GM18508 (cell line): ENCODE measurements around the gene LEMD1.
"Not testable (repeated sequence)": the region's sequence is repeated elsewhere in the genome, so short reads cannot be mapped to it uniquely, and the experiment has no call there.

Source experiments
- ATAC-seq: cut with Tn5 transposase; IDR thresholded peaks from one replicate; pipeline ENCODE4 v1.9.1; 2021; ENCODE audit warnings: moderate number of reproducible peaks; ENCODE audit not compliant: insufficient read depth, unreplicated experiment

LEMD1 gene

DNA sequence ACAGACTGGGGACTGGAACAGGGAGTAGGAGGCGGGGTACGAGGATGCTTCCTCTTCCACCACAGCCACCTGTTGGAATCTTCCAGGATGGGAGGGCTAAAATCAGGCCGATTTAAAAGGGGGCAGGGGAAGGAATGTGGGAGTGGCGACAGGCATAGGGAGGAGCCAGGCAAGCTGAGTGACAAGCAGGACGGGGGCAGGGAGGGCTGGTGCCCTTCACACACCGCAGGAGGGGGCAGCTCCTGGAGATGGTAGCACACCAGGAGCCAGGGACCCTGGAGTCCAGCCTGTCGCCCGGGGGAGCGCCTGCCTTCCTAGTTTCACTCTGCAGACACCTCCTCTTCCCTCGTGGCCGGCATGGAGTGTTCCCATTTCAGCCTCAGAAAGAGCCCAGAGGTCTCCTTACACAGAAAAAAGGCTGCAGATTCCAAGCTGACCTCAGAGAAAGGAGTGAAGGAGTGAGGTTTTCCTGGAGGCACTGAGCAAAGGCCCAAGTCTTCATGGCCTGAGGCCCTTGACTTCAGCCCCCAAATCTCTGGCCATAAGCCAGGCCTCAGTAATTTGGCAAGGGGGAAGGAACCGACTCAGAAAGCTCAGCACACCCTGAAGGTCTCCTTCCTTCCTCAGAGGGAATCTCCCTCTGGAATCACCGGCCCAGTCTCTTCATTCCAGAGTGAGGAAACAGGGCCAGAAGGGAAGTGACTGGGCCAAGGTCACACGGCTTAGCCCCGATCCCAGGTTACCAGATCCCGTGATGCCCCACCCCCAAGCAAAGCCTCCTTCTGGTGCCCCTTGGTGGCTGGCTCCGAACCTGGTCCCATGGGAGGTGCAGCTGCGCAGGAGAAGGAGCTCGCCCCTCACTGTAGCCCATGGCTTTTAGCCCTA, 25.8 kb upstream of the LEMD1 start:
- no peak for ATAC-seq

DNA sequence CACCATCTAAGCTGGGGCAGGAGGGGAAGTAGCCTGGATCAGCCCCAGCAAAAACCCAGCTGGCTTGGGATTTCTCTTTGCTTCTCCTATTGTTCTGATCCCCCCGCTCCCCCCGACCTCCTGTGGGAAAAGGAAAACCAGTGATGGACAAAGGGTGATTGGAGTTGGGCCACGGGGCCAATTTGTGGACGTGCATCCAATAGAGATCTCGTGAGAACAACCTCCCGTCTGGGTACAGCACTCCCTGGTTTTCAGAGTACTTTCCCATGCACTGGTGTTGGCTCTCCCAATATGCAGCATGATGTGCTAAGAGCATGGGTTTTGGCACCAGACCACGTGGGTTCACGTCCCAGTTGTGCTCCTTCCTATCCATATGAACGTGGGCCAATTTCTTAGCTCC, 25.0 kb upstream of the LEMD1 start:
- ATAC-seq = no peak

DNA sequence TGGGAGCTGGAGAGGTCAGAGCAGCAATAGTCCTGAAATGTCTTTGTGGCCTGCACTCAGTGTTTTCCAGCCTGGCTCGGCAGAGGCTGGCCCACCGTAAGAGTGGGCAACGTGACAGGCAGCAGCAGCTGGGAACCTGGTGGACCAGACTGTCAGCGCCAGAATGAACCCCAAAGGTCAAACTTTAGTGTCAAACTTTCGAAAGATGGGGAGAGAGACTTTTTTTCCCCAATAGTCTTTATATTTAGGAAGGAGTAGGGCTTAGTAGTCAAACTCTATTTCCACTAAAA, 23.7 kb upstream of the LEMD1 start:
- no peak for ATAC-seq

DNA sequence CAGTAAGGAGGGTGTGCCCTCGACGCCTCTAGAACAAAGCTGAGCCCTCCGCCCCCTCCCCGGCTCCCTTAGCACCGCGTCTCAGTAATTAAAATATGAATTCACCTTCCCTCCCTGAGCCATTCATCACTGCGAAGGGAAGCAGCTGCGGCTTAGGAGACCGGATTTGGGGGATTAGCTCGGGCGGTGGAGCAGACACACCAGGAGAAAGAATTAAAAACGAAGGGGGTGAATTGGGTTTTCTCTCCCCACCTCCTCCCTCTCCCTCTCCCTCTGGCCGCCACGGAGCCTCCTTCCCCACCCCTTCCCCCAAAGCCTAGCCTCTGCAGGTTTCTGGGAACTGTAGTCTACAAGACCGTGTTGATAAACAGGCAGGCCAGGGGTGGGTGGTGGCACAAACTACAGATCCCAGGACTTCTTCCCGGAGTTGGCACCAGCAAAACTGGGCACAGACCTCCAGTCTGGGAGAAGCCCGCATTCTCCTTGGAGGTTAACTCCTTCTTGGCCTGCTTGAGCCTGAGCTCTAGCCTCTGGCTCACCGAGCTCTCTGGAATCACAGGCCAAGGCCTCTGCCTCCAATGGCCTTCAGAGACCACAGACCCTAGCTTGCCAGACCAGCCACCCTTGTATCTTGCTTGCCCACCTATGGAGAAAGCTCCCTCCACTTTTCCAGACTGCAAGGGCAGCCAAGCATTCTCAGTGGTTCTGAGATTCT, 23.2 kb upstream of the LEMD1 start:
- no peak for ATAC-seq

DNA sequence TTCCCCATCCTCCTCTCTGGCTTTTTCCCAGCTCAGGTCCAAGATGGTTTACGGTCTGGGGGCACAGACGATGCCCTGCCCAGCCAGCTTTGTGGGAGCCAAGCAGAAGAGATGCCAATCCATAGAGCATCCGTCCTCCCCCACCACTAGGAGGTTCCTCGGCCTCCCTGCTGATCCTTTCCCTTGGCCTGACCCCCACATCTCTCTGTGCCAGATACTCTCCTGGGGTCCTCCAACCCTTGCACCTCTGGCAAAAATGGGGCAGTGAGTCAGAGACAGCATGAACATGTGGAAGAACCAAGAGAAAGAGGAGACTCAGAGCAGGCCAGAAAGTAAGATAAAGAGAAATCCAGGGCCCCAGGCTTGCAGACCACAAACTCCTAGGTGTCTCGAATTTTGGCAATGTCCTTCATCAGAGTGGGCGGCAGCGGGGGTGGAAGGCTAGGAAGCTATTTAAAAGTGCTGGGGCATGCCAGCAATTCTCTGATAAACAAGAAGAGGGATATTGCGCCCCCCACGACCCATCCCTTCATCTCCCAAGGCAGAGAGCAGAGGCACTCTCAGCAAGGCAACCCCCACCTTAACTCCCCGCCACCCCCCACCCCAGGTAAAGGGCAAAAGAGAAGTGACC, 22.6 kb upstream of the LEMD1 start:
- ATAC-seq = no peak

DNA sequence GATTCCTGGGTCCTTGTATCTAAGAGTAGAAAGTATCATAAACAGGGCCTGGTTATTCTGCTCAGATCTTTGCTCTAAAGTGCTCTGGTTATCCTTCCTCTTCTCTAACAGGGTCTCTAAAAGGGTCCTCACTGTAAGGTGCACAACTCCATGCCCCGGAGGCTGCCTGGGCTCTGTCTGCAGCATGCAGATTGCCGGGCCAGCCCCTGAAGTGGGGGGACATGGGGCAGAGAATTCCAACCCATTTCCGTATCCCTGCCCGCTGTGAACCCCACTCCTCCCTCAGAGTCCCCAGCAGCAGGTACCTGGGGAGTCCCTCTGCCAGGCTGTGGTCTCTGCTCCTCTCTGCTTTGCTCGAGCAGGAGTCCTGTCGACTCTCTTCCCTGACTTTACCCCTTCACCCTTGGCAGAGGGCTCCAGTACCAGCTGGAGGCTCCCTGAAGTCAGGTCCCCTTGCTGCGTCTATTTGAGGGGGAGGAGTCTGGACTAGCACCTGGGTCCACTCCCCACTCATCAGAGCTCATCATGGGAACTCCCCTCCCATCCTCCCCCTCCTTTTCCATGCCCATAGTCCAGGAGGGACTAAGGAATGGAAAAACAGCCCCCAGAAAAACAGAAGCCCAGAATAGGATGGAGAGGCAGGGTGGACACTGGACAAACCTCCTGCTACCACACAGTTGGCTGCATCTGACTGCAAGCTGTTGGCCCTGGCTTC, 21.9 kb upstream of the LEMD1 start:
- ATAC-seq = no peak

DNA sequence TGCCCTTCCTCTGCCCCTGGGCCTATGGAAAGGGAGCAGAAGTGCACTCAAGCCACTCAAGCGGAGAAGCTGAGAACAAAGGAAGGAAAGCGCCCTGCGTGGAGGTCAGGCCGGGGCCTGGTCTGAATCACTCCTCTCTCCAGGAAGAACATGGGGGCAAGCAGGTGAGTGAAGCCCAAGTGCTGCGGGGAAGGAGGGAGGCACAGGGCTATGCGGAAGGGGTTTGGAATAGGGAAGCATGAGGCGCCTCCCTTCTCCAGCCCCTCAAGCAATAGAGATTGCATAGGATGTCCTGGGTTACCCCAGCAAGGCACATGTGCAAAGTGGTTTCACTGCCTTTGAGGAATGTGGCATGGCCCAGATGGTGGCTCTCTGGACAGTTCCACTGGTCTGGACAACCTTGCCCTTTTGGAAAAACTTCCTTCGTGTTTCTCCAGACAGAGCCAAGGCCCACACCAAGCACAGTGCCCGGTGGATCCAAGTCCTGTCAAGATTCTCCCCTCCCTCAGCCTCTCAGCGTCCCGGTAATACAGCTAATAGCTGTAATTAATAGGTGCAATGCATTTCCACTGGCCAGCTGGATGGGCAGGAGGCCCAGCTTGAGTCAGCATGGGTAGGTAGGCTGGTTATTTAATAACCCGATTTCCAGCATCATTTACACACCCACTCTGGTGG, 20.3 kb upstream of the LEMD1 start:
- no peak for ATAC-seq

DNA sequence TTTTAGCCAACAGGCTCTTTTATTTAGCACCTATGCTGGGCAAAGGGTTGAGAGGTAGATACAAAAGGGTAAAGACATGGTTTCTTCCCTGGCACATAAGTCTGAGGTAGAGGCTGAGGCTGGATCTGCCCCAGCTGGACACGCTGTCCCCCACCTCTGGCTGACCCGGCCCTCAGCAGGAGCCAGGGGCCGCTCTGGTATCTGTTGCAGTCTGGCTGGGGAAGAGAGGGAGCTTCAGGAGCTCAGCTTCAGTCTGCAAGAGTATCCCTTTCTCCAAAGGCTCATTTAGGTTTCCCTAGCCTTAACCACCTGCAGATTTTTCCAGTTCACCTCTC, 19.8 kb upstream of the LEMD1 start:
- ATAC-seq = no peak

DNA sequence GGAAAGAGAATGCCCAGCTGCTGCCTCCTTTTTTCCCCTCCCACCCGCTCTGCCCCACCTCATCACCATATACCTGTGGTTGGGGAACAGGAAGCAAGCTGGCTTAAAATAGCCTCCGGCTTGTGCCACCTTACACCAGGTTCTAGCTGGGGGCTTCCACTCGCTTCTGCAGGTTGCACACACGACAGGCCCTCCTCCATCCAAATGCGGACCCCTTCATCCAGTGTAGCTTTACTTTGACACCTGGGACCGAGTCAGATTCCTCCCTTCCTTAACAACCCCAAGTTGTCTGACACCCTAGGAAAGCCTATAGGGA, 19.4 kb upstream of the LEMD1 start:
- ATAC-seq = no peak

DNA sequence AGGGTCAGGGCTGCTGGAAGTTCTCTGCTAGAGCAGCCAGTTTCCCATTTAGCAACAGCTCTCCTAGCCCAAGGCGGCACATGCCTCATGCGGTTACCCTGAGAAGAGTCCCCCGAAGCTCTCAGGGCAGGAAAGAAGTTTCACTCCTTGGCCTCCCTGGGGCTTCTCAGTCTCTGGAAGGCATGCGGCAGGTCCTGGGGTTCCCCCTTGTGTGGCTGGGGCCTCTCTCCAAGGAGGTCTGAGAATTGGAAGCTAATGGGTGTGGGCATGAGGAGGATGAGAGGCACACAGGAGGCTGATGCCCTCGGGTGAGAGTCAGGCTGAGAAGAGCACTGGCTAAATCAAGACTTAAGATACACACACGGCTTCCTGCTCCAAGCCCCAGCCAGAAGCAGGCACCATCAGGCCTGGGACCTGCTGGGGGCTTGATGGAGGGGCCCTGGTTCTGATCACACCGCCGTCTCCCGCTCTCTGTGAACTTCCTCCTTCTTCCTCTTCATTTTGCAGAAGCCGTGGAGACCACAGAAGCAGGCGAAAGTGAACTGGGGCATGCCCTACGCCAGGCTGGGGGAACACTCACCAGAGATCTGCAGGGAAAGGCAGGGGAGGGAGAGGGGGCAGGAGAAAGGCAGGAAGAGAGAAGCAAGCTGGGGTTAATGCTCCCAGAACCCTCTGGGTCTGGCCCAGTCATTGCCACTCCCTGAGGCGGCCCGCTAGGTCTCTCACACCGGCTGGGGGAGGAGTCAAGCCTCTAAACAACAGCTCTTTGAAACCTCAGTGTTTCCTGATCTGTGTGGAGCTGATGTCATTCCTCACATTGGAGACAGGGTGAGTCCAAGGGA, 18.8 kb upstream of the LEMD1 start:
- no peak for ATAC-seq

DNA sequence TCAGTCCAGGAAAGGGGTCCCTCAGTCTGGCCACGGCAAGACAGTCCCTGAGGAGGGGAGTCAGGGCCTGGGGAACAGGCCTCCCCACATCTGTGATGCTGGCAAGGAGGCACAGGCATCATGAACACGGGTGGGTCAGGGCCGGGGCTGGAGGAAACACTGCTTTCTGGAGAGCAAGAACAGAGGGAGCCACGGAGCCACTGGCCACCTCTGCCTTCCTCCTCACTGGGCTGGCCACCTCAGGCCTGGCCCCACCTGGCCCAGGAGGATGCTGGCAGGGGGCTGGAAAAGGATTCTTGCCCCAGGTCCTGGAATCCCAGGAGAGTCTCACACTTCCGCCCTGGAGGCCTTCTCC, 18.2 kb upstream of the LEMD1 start:
- no peak for ATAC-seq

DNA sequence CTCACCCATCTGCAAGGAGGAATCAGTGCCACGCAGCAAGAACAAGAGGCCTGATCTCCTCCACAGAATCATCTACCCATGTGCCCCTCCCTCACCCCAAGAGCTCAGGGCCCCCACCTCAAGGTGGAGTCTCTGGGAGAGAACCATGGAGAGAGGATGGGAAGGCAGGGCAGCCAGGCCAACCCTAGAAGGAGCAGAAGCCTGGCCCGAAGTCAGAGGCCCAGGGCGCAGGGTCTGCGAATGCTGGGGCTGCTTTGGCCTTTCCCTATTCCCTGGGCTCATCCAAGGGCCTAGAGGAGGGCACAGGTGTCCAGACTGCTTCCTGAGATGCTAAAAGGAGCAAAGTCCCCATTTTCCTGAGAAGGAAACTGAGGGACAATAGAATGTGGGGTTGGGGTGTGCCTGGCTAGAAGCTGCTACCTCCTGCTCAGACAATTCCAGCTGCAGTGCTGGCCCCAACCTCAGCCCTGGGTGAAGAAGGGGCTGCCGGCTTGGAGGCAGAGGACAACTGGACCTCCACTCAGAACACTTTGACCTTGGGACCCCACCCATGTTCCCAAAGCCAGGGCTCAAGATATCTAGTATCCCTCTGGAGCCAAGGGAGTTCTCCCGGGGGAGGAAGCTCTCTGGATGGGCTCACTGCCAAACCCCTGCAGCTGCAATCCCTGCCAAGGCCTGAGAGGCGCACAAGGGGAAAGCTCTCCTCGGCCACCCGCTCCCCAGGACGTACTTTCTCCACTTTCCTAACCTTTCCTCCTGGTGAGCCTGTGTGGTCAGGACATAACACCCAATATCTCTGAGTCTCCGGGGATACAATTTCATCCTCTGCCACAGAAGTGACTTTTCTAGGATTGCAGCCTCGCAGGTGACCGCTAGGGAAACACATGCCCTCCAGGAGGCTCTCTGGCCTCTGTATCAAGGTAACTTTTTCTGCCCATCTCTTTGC, 16.6 kb upstream of the LEMD1 start:
- ATAC-seq = no peak

DNA sequence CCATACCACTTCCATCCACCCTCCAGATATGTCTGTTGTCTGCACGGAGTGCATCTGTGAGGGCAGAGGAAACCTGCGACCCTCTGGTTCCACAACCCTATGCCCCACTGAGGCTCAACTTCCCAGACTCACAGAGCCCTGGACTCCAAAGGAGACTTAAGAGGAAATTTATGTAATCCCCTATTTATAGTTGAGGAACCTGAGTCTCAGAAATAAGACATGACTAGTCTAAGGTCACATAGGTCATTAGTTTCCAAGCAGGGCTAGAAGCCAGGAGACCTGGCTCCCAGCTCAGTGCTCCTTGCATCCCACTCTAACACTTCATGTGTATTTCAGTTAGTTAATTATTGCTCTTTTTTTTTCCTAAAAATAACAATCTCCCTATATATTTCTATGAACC, 15.7 kb upstream of the LEMD1 start:
- no peak for ATAC-seq

DNA sequence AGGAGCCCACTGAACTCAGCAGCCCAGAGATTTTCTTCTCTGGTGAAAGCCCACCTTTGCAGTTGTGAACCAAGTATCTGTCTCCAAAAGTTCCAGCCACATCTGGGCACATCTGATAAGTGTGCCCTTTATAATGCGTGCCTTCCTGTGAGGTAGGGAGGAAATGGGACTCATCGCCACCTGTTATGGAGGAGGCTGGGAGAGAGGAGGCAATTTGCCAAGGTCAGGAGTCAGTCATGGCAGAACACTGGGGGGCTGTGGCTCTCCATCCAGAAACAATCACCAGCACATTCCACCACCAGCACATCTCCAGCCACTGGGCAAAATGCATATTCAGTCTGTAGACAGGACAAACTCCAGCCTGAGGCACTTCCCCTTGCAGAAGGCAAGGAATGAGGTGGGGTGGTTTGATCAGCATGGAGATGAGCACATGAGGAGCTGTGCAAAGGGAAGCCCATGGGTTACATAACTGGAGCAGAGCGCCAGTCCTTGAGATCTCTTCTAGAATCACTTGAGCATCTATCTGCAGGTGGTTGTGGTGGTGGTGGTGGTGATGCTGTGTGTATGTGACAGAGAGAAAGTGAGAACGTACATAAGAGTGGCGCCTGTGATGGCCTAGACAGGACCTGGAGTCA, 15.0 kb upstream of the LEMD1 start:
- no peak for ATAC-seq

DNA sequence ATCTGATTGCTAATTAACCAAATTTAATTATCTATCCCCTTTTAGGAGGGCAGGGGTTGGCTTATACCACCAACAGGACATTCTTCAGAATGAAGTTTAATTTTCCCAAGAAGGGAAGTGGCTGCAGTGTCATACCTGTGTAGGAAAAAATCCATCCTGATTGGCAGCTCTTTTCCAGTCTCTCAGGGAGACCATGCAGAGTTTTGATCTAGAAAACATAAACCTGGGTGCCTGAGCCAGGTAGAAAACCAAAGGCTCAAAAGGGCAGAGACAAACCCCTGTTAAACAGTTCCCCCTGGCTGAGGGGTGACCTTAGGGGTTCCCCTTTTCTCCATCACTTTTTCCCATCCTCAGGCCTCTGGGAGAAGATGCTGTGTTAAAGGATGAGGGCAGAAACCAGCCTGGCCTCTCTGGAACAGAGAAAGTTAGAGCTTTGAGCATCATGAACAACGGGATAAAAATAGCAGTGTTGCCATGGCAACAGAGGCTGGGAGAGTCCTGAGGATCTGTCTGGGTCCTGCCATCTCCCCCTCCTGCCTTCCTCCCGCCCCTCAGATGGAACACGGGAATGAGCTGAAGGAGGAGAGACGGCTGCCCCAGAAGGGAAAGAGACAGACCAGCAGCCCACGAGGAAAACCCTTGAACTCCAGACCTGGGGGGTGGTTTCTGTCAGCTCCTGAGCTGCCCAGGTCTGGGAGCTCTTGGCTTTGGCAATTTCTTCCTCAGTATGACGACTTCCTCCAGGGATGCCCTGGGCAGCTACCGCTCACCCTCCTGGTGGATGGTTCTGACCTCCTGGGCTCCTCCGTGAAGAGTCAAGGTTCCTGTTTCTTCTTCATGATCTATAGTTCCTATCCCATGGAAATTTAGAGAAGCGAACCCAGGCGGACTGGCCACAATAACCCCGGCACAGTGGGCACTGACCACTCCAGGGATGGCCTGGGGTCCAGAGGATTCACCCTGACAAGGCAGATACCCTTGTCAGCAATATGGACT, 14.0 kb upstream of the LEMD1 start:
- no peak for ATAC-seq

DNA sequence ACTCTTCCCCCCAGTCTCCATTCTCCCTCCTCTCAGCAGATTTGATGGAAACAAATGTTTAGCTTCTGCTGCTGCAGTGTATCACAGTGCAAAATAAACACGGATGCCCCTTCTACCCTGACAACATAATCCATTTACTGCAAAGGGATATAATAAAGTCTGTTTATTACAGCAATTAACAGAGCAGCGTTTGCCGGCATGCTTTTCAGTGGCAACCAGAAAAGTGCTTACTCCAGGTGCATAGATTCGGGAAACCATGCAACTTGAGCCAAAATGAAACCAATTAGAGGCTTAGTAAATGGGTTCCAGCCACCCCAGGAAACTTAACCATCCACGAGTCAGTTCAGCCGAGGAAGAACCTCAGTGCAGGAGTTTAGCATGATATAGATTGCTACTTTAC, 12.9 kb upstream of the LEMD1 start:
- ATAC-seq = no peak

DNA sequence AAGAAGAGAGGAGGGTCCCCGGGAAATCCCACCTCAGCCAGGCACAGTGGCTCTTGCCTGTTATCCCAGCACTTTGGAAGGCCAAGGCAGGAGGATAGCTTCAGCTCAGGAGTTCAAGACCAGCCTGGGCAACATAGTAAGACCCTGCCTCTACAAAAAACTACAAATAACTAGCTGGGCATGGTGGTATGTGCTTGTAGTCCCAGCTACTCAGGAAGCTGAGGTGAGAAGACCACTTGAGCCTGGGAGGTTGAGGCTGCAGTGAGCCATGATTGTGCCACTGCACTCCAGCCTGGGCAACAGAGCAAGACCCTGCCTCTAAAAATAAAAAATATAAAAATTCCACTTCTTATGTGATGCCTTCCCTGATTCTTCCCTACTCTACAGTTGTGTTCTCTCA, 10.8 kb upstream of the LEMD1 start:
- ATAC-seq = not testable (repeated sequence)
